ENCODE measurements around the gene KRT24.

GRCh38 chr17:40727447-40728231 lies 24.1 kb upstream of the KRT24 start:
- TF ChIP-seq SMC3 (conservative IDR thresholded peaks at IDR 0.05; ENCODE audit: poor library complexity): no peak
- TF ChIP-seq POLR2AphosphoS5 (IDR thresholded peaks at IDR 0.05): no peak
